A549 (cell line): ENCODE measurements around the gene HMOX1.

ENCODE experiments used
- EP300 ChIP-seq, 2 experiments: fragments of >200 bp; sonication (Bioruptor Twin); formaldehyde crosslinking; IDR thresholded peaks; 2 replicates in 1 of 2; 3 replicates in 1 of 2; pipeline ENCODE4 v1.6.1; 2016 to 2017
- POLR2A ChIP-seq: IDR thresholded peaks from 2 replicates; pipeline ENCODE4 v1.6.1; 2012; ENCODE audit warnings: mild to moderate bottlenecking, low read length
- TF ChIP-seq, protein P1 (sequence below): IDR thresholded peaks from 2 replicates; pipeline ENCODE4 v1.6.1; 2012

DNA sequence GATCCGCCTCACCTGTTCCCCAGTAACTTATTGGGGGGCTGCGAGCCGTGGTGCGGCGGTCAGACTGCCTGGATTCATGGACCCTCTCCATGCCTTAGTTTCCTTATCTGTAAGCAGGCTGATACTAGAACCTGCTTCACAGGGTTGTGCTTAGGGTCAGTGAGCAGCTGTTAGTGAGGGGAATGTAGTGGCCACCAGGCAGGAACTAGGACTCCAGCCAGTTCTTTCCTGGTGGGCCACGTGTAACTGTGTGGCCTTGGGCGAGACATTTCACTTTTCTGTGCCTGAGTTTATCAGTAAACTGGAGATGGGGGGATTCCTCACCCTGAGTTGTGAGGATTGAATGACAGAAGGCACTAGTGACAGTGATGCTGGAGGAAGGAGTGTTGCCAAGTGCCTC is 43.9 kb downstream of the HMOX1 start:
- no peak for TF ChIP-seq POLR2A
- TF ChIP-seq EP300 (IDR thresholded peaks at IDR 0.05) = no peak
- TF ChIP-seq, protein P1, sequence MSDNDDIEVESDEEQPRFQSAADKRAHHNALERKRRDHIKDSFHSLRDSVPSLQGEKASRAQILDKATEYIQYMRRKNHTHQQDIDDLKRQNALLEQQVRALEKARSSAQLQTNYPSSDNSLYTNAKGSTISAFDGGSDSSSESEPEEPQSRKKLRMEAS = no peak
